GM12801 (cell line): ENCODE measurements around the gene NELFA.

Experiments
- TF ChIP-seq, protein P1 (sequence below): IDR thresholded peaks from one replicate; pipeline ENCODE4 v1.5.1; 2011; ENCODE audit warnings: control low read depth; ENCODE audit not compliant: insufficient read length; ENCODE audit errors: extremely low read depth

Gene NELFA

DNA sequence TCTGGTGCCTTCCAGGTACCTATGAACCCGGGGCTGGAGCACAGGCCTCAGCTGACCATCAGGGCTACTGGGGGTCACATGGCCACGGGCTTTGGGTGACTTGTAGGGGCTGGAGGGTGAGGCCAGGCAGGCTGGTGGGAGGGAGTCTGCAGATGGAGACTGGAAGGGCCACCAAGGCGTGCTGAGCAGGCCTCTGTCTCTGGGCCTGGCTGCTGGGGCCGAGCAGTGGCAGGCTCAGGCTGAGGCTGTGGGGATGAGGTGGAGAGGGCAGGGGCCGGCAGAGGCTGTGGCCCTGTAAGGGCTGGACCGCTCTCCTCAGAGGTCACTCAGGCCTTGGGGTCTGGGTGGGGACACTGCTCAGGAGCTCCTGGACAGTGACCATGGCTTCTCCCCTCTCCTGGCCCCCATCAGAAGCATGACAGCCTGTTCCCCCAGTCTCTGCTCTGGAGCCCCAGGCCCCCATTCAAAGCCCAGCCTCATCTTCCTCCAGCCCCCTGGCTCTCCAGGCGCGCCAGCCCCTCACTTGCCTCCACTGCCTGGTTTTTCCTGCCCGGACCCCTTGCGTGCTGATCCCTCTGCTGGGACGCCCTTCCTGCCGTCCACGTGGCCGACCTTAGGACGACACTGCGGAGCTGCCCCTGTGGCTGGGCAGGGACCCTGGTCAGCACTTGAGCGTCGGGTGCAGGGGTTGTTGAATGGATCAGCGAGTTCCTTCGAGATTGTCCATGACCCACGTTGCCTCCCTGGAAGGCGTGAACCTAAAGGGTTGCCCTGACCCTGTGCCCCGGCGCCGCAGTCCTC lies 39.2 kb upstream of the NELFA start:
- TF ChIP-seq, protein P1, sequence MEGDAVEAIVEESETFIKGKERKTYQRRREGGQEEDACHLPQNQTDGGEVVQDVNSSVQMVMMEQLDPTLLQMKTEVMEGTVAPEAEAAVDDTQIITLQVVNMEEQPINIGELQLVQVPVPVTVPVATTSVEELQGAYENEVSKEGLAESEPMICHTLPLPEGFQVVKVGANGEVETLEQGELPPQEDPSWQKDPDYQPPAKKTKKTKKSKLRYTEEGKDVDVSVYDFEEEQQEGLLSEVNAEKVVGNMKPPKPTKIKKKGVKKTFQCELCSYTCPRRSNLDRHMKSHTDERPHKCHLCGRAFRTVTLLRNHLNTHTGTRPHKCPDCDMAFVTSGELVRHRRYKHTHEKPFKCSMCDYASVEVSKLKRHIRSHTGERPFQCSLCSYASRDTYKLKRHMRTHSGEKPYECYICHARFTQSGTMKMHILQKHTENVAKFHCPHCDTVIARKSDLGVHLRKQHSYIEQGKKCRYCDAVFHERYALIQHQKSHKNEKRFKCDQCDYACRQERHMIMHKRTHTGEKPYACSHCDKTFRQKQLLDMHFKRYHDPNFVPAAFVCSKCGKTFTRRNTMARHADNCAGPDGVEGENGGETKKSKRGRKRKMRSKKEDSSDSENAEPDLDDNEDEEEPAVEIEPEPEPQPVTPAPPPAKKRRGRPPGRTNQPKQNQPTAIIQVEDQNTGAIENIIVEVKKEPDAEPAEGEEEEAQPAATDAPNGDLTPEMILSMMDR, result no peak

DNA sequence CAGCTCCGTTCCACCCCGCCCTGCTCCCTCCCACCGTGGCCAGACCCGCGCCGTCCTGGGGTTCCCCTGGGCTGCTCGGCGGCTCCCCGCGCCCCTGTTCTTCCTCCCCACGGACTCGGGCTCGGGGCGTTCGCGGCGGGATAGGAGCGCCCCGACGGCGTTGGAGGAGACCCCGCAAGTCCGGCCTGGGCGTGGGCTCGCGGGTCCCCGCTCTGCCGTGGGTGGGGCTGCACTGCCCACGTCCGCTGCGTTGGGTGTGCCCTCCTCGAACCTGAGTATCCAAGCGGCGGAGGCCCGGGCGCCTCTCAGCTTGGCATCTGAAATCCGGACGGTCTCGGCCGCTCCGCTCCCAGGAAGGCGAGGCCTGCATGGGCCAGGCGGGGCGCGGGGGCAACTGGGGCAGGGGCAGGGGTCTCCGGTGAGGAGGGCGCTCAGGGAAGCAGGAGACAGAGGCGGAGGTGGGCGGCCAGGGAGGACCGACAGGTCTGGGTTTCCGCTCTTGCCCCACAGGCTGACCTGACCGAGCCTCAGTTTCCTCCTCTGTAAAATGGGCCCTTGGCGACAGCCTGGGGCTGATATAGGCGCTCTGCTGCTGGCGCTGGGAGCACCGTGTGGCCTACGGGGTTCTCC lies 38.4 kb upstream of the NELFA start:
- TF ChIP-seq, protein P1, result no peak

DNA sequence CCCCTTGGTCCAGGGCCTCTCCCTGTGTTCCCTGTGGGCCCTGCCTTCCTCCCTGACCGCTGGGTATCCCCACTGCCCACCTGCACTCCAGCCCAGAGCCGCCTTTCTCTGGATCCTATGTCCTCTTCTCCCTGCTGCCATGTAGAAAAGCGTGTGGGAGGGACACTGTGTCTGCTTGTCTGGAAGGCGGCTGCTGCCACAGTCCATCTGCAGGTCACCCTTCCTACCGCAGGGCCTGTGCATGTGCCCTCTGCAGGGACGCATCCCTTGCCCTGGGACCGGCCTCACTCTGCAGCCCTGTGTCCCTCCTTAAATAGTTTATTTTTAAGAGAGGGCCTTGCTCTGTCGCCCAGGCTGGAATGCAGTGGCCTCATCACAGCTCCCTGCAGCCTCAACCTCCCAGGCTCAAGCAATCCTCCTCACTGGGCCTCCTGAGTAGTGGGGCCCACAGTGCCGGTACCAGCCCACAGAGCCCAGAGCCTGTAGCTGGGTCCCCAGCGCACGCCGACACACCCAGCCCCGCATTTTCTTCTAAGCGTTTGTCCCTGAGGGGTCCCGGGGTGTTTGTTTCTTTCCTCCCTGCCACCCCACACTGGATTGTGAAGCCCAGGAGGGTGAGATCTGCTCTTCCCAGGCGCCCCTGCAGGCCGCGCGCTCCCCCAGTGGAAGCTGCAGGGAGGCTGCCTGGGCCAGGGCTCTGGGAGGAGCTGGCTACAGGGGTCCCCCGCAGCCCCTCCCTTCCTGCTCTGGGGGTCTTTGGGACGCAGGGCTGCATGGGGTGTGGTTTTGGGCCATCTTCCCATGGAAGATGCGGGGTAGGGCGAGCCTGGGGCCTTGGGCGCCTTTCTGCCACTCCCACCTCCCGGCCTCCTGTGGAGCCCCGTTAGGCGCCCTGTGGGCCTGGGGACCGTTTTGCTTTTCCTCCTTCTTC lies 37.5 kb upstream of the NELFA start:
- TF ChIP-seq, protein P1, result no peak

DNA sequence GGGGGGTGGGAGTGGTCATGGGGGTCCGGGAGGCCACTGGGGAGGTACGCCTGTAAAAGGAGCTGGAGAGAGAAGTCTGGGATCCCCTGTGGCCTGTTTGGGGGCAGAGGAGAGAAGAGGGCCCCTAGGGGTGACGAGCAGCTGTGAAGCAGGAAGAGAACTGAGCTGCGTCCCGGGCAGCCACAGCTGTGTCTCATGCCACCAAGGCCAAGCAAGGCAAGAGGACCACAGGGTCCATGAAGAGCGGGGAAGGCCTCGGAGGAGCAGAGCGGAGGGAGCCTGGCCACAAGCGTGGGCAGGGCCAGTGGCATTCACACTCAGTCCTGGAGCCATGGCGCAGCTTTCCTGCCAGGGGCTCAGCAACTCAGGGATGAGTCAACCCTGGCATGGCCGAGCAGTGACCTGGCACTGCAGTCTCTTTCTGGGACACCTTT lies 36.8 kb upstream of the NELFA start:
- TF ChIP-seq, protein P1, result no peak

DNA sequence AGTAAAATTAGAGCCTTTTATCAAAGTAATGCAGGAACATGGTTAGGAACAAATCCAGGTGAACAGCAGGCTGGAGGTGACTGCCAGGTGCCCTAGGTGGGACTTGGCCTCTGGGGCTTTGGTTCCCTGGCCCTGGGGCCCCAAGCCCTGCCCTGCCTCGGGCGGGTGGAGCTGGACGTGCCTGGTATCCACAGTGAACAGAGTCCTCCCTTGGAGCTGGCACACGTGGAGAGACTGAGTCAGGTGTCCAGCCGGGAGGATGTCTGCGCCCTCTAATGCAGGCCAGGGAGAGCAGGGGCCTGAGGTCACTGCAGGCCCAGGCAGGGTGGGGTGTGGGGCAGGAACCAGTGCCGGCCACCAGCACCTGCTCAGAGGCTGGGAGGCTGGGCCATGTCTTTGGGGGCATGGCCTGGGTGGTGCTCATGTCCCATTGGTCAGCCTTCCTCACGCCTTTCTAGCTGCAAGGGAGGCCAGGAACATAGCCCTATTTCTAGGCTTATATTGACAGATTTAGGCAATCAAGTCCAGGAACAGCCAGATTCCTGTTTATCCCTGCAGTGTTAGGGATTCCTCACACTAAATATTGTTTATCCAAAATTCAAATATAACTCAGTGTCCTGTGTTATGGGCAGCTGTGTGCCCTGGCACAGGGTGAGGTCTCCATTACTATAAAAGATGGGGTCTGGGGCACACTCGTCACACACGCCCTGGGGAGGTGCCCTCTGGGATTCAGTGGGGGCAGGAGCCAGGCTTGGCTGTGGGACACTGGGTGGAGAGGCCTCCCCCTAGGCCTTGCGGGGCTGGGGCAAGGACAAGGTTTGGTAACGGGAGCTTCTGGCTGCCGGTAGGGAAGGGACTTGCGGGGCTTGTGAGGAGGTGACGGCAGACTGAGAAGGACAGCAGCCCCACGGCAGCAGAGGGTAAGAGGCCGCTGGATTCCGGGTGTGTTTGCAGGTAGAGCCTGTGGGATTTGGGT lies 36.1 kb upstream of the NELFA start:
- TF ChIP-seq, protein P1, result no peak

DNA sequence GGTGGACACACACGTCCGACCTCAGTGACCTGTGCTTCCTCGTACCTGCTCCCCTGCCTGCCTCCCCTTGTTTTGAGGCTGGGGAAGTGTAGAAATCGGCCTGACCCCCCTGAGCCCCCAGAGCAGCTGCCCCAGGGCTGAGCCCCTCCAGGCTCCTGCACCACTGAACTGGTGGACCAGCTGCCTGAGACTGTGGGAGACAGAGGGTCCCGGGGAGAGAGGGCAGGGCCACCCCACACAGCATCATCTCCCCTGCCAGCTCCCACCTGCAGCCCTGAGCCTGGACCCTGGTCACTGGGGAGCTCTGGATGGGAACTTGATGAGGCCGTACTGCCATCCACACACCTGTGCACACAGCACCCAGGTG lies 35.3 kb upstream of the NELFA start:
- TF ChIP-seq, protein P1, result no peak
